SK-N-SH (cell line): ENCODE measurements around the gene MAML3. TPM values are rescaled to one million over a fixed set of nuclear protein-coding genes. Genes with fewer than 3 reads are reported as not detected.

Source experiments
- CTCF ChIA-PET: fragments of 300-600, 350-600 bp; formaldehyde crosslinking; extraction: SDS; loops from one replicate; lab custom pipeline; 2021; lab: Yijun Ruan, JAX
- POLR2A ChIA-PET: fragments of 350-600 bp; sonication (Branson Sonifier 250); formaldehyde crosslinking; extraction: SDS; loops from one replicate; lab custom pipeline; 2020; ENCODE audit warnings: antibody characterized with exemption, inconsistent platforms; lab: Yijun Ruan, JAX
- DNase-seq: peaks from one replicate; pipeline ENCODE4 v3.0.0; 2012
- H2AFZ ChIP-seq: fragments of 200-600 bp; sonication (generic); 2 replicates; pipeline ENCODE4 v1.8.1; 2016; ENCODE audit warnings: antibody characterized with exemption, mild to moderate bottlenecking, low read depth
- H3F3A ChIP-seq: fragments of 200-600 bp; sonication (generic); replicated peaks from 2 replicates; pipeline ENCODE3; 2016; ENCODE audit warnings: antibody characterized with exemption, mild to moderate bottlenecking; ENCODE audit not compliant: insufficient read depth
- H3K27ac ChIP-seq, 2 experiments: fragments of 200-500 bp in 1 of 2; fragments of 200-600 bp in 1 of 2; sonication (Bioruptor generic) in 1 of 2; sonication (generic), shearing (Covaris generic) in 1 of 2; 2 replicates each; pipeline versions ENCODE4 v1.5.1 to v1.6.1; 2014 to 2016; ENCODE audit warnings: low read depth in 2 of 2, inconsistent platforms in 1 of 2, low read length in 1 of 2, mild to moderate bottlenecking in 1 of 2, mixed read lengths in 1 of 2
- H3K27me3 ChIP-seq: fragments of 200-600 bp; sonication (generic), shearing (Covaris generic); 2 replicates; pipeline ENCODE4 v1.6.1; 2016; ENCODE audit warnings: mixed run types; ENCODE audit not compliant: insufficient read depth
- H3K36me3 ChIP-seq, 2 experiments: fragments of 200-500 bp in 1 of 2; fragments of 200-600 bp in 1 of 2; sonication (Bioruptor generic) in 1 of 2; sonication (generic) in 1 of 2; replicated peaks in 1 of 2; 2 replicates each; pipeline versions ENCODE3 to v1.5.1; 2014 to 2016; ENCODE audit warnings: low read length in 1 of 2, mild to moderate bottlenecking in 1 of 2; ENCODE audit not compliant: insufficient read depth in 2 of 2, control insufficient read depth in 1 of 2
- H3K4me1 ChIP-seq, 2 experiments: fragments of 200-500 bp in 1 of 2; fragments of 200-600 bp in 1 of 2; sonication (Bioruptor generic) in 1 of 2; sonication (generic), shearing (Covaris generic) in 1 of 2; 2 replicates each; pipeline versions ENCODE4 v1.5.1 to v1.6.1; 2014 to 2016; ENCODE audit warnings: low read depth in 1 of 2, low read length in 1 of 2, mixed run types in 1 of 2; ENCODE audit not compliant: insufficient read depth in 2 of 2, control insufficient read depth in 1 of 2
- H3K4me2 ChIP-seq: fragments of 200-600 bp; sonication (generic), shearing (Covaris generic); 2 replicates; pipeline ENCODE4 v1.6.1; 2017; ENCODE audit warnings: mixed run types
- H3K4me3 ChIP-seq, 2 experiments: fragments of 200-500 bp in 1 of 2; fragments of 200-600 bp in 1 of 2; sonication (Bioruptor generic) in 1 of 2; sonication (generic), shearing (Covaris generic) in 1 of 2; 2 replicates each; pipeline versions ENCODE4 v1.5.1 to v1.8.1; 2014 to 2016; ENCODE audit warnings: low read depth in 2 of 2, inconsistent platforms in 1 of 2, low read length in 1 of 2, mild to moderate bottlenecking in 1 of 2, mixed read lengths in 1 of 2, moderate library complexity in 1 of 2
- H3K79me2 ChIP-seq: fragments of 200-600 bp; sonication (generic); 2 replicates; pipeline ENCODE4 v1.8.1; 2017; ENCODE audit warnings: mild to moderate bottlenecking; ENCODE audit not compliant: insufficient read depth
- H3K9ac ChIP-seq: fragments of 200-600 bp; sonication (generic); 2 replicates; pipeline ENCODE4 v1.6.1; 2017; ENCODE audit warnings: mixed run types
- H3K9me2 ChIP-seq: fragments of 200-600 bp; sonication (generic); 2 replicates; pipeline ENCODE4 v1.6.1; 2017; ENCODE audit warnings: mixed run types
- H3K9me3 ChIP-seq: fragments of 200-600 bp; sonication (generic); 2 replicates; pipeline ENCODE4 v1.6.1; 2017; ENCODE audit warnings: mixed run types, mild to moderate bottlenecking, moderate library complexity
- H4K20me1 ChIP-seq: fragments of 200-600 bp; sonication (generic); 2 replicates; pipeline ENCODE4 v1.6.1; 2017; ENCODE audit warnings: mild to moderate bottlenecking, mixed run types; ENCODE audit not compliant: insufficient read depth
- CHD2 ChIP-seq: fragments of 150-350 bp; IDR thresholded peaks from 2 replicates; pipeline ENCODE4 v1.6.1; 2018; ENCODE audit warnings: low read length; ENCODE audit not compliant: partially characterized antibody
- ELF1 ChIP-seq: IDR thresholded peaks from 2 replicates; pipeline ENCODE4 v1.4.0; 2012
- EP300 ChIP-seq, 2 experiments: IDR thresholded peaks; 2 replicates each; pipeline versions ENCODE4 v1.4.0 to v1.6.1; 2012; ENCODE audit warnings: borderline replicate concordance in 1 of 2, low read depth in 1 of 2, low read length in 1 of 2
- FOSL2 ChIP-seq: IDR thresholded peaks from 2 replicates; pipeline ENCODE4 v1.4.0; 2012; ENCODE audit warnings: low read depth, mild to moderate bottlenecking, moderate library complexity, borderline replicate concordance
- FOXJ3 ChIP-seq: sonication (generic); formaldehyde crosslinking; IDR thresholded peaks from 2 replicates; pipeline ENCODE4 v1.5.1; 2020; ENCODE audit warnings: mild to moderate bottlenecking, missing genetic modification reagents
- FOXM1 ChIP-seq: IDR thresholded peaks from 2 replicates; pipeline ENCODE4 v1.4.0; 2012; ENCODE audit warnings: low read depth, mild to moderate bottlenecking
- GABPA ChIP-seq: IDR thresholded peaks from 2 replicates; pipeline ENCODE4 v1.4.0; 2012; ENCODE audit warnings: low read depth, mild to moderate bottlenecking
- GATA2 ChIP-seq: sonication (generic); formaldehyde crosslinking; IDR thresholded peaks from 2 replicates; pipeline ENCODE4 v1.5.0; 2020; ENCODE audit warnings: mild to moderate bottlenecking, missing genetic modification reagents
- MEF2A ChIP-seq: IDR thresholded peaks from 2 replicates; pipeline ENCODE4 v1.4.0; 2012; ENCODE audit warnings: low read depth, borderline replicate concordance
- NFIC ChIP-seq: IDR thresholded peaks from 2 replicates; pipeline ENCODE4 v1.4.0; 2012; ENCODE audit warnings: borderline replicate concordance
- POLR2AphosphoS5 ChIP-seq: IDR thresholded peaks from 2 replicates; pipeline ENCODE4 v1.6.1; 2012; ENCODE audit warnings: low read depth, low read length
- RAD21 ChIP-seq: IDR thresholded peaks from 2 replicates; pipeline ENCODE4 v1.6.1; 2012; ENCODE audit warnings: mild to moderate bottlenecking, low read length
- SMC3 ChIP-seq: IDR thresholded peaks from 2 replicates; pipeline ENCODE4 v1.6.1; 2012; ENCODE audit warnings: low read depth, low read length, improper control_type of control experiment
- TAF1 ChIP-seq: IDR thresholded peaks from 2 replicates; pipeline ENCODE4 v1.6.1; 2012; ENCODE audit warnings: low read depth, mild to moderate bottlenecking, low read length, moderate library complexity, borderline replicate concordance
- TCF12 ChIP-seq: IDR thresholded peaks from 2 replicates; pipeline ENCODE4 v1.4.0; 2012
- WGBS: methylation state at CpG from one replicate; pipeline ENCODE4 v1.1.6; 2017; ENCODE audit warnings: low lambda C conversion rate; 5-methylcytosine and 5-hydroxymethylcytosine counted together
- polyA plus RNA-seq, 3 experiments: library from polyadenylated mRNA; depleted of rRNA; stranded (reverse); fragments of >200 nt; gene quantifications; 2 replicates each; pipeline ENCODE4 v1.2.3, GENCODE V29; 2012
- TF ChIP-seq, protein P1 (sequence below): fragments of 150-350 bp; IDR thresholded peaks from 2 replicates; pipeline ENCODE4 v1.6.1; 2017; ENCODE audit warnings: antibody characterized with exemption, low read length, low read depth, borderline replicate concordance
- TF ChIP-seq, protein P2 (sequence below): IDR thresholded peaks from 2 replicates; pipeline ENCODE4 v1.4.0; 2012; ENCODE audit warnings: low read depth, borderline replicate concordance
- TF ChIP-seq, protein P3 (sequence below): IDR thresholded peaks from 2 replicates; pipeline ENCODE4 v1.4.0; 2012; ENCODE audit warnings: low read depth, borderline replicate concordance
- TF ChIP-seq, protein P4 (sequence below): IDR thresholded peaks from 2 replicates; pipeline ENCODE4; 2012

Gene MAML3
- polyA plus RNA-seq, 1 of the 3 experiments (the other 2 are of a cell fraction) = 5.3 TPM

DNA sequence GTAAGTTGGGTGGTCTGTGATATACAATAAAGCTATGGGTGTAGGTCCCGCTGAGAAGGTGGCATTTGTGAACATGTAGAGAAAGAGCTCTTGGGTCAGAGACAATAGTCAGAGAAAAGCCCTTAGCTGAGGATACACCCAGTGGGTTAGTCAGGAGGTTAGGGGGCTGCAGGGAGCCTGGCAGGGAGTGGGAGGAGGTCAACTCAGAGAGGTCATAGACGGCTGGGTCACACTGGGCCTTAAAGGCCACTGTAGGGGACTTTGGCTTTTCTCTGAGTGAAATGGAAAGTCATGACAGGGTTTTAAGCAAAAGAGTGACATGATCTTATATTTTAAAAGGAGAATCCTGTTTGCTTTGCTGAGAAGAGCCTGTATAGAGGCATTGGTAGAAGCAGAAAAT is 471.7 kb downstream of the MAML3 start:
- H3K4me3 ChIP-seq = no peak overlapping the region
- no peak overlapping the region for H3K27ac ChIP-seq
- H3F3A ChIP-seq = no peaks in the 10 kb centered on the region
- TF ChIP-seq, protein P1, sequence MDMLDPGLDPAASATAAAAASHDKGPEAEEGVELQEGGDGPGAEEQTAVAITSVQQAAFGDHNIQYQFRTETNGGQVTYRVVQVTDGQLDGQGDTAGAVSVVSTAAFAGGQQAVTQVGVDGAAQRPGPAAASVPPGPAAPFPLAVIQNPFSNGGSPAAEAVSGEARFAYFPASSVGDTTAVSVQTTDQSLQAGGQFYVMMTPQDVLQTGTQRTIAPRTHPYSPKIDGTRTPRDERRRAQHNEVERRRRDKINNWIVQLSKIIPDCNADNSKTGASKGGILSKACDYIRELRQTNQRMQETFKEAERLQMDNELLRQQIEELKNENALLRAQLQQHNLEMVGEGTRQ = no peak
- TF ChIP-seq POLR2AphosphoS5 (no peak), GATA2 (CRISPR knock-in tag) (no peak), RAD21 (no peak), CHD2 (no peak), FOXM1 (no peak), TCF12 (no peak)
- TF ChIP-seq, protein P2, sequence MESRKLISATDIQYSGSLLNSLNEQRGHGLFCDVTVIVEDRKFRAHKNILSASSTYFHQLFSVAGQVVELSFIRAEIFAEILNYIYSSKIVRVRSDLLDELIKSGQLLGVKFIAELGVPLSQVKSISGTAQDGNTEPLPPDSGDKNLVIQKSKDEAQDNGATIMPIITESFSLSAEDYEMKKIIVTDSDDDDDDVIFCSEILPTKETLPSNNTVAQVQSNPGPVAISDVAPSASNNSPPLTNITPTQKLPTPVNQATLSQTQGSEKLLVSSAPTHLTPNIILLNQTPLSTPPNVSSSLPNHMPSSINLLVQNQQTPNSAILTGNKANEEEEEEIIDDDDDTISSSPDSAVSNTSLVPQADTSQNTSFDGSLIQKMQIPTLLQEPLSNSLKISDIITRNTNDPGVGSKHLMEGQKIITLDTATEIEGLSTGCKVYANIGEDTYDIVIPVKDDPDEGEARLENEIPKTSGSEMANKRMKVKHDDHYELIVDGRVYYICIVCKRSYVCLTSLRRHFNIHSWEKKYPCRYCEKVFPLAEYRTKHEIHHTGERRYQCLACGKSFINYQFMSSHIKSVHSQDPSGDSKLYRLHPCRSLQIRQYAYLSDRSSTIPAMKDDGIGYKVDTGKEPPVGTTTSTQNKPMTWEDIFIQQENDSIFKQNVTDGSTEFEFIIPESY = no peak
- TF ChIP-seq, all 33 proteins: peak for 0
- CTCF ChIA-PET = interaction anchor here (1.5 to 2.1 kb wide), 2 partner anchors 25 to 30 kb away, joined by 4 to 8 read pairs; no protein-coding TSS in a partner anchor
- Histone ChIP-seq H3K36me3 (peaks cover 10 to 16% of the 10 kb centered on the region in 2 experiments), H2AFZ (no peak overlapping the region), H3K4me1 (no peaks in the 10 kb centered on the region), H3K9ac (no peak overlapping the region), H3K4me2 (no peak overlapping the region), H3K9me2 (no peaks in the 10 kb centered on the region), H3K9me3 (no peaks in the 10 kb centered on the region), H4K20me1 (no peaks in the 10 kb centered on the region), H3K27me3 (no peaks in the 10 kb centered on the region), H3K79me2 (no peaks in the 10 kb centered on the region)
- 92% methylated on average over 2 of the region's 2 CpGs for WGBS
- POLR2A ChIA-PET = interaction anchor here (0.6 kb wide), 1 partner anchor 12 kb away, joined by 3 read pairs; no protein-coding TSS in a partner anchor
- no peak for DNase-seq

DNA sequence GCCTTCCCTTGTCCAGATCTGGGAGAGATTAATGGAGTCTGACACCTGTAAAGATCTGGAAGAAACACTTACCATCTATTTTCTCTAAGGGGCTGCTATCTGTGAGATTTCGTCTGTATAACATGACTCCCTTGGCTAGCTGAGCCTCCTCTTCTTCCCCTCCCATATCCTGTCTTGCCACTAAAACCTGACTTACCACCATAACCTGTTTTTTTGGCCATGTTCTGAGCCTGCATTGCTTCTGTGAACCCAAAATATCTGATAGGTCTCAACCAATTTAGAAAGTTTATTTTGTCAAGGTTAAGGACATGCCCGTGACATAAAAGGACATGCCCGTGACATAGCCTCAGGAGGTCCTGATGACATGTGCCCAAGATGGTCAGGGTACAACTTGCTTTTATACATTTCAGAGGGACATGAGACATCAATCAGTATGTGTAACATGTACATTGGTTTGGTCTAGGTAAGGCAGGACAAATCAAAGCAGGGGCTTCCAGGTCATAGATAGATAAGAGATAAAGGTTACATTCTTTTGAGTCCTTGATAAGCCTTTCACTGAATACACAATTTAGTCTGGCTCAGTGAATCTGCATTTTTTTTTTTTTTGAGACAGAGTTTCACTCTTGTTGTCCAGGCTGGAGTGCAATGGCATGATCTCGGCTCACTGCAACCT is 476.9 kb downstream of the MAML3 start:
- no peak for DNase-seq
- Histone ChIP-seq H2AFZ (no peak overlapping the region), H3K27me3 (no peaks in the 10 kb centered on the region), H3K4me3 (no peak overlapping the region), H3F3A (no peaks in the 10 kb centered on the region), H3K9me3 (no peaks in the 10 kb centered on the region), H3K27ac (no peak overlapping the region), H3K4me2 (no peak overlapping the region), H3K9ac (no peak overlapping the region), H4K20me1 (no peaks in the 10 kb centered on the region), H3K9me2 (no peaks in the 10 kb centered on the region), H3K36me3 (peaks cover 10 to 14% of the 10 kb centered on the region in 2 experiments), H3K79me2 (no peaks in the 10 kb centered on the region), H3K4me1 (no peaks in the 10 kb centered on the region)
- CTCF ChIA-PET = interaction anchor here (1.0 kb wide), 1 partner anchor 576 kb away, joined by 3 read pairs; no protein-coding TSS in a partner anchor
- POLR2A ChIA-PET = no interaction called here
- WGBS = 89% methylated on average over 4 of the region's 4 CpGs
- TF ChIP-seq TAF1 (no peak), ELF1 (no peak), FOXM1 (no peak), EP300 (IDR thresholded peaks at IDR 0.05; ENCODE audit: borderline replicate concordance in 1 of 2, low read depth in 1 of 2, low read length in 1 of 2) (no peak), NFIC (no peak), FOXJ3 (CRISPR knock-in tag) (no peak), GATA2 (CRISPR knock-in tag) (no peak), FOSL2 (no peak), SMC3 (no peak), GABPA (no peak), RAD21 (no peak), MEF2A (no peak)
- TF ChIP-seq, protein P3, sequence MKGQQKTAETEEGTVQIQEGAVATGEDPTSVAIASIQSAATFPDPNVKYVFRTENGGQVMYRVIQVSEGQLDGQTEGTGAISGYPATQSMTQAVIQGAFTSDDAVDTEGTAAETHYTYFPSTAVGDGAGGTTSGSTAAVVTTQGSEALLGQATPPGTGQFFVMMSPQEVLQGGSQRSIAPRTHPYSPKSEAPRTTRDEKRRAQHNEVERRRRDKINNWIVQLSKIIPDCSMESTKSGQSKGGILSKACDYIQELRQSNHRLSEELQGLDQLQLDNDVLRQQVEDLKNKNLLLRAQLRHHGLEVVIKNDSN = no peak
- TF ChIP-seq, protein P2 = no peak
- TF ChIP-seq, protein P1 = no peak
- TF ChIP-seq, protein P4, sequence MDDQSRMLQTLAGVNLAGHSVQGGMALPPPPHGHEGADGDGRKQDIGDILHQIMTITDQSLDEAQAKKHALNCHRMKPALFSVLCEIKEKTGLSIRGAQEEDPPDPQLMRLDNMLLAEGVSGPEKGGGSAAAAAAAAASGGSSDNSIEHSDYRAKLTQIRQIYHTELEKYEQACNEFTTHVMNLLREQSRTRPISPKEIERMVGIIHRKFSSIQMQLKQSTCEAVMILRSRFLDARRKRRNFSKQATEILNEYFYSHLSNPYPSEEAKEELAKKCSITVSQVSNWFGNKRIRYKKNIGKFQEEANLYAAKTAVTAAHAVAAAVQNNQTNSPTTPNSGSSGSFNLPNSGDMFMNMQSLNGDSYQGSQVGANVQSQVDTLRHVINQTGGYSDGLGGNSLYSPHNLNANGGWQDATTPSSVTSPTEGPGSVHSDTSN = no peak
